GM12892 (cell line): ENCODE results near the gene PRDX5.

Experiments used
- DNase-seq: peaks from one replicate; pipeline ENCODE4 v3.0.0; 2011; ENCODE audit not compliant: insufficient read length
- FAIRE-seq: peaks from 2 replicates; lab custom pipeline; 2011; peaks lifted over from hg19 to GRCh38; lab: Jason Lieb, UNC
- POLR2A ChIP-seq: IDR thresholded peaks from 2 replicates; pipeline ENCODE4 v1.6.1; 2011; ENCODE audit warnings: low read depth, low read length, control low read depth
- POLR2AphosphoS5 ChIP-seq: IDR thresholded peaks from 2 replicates; pipeline ENCODE4 v1.6.1; 2011; ENCODE audit warnings: low read depth, low read length, control low read depth
- TAF1 ChIP-seq: IDR thresholded peaks from 2 replicates; pipeline ENCODE4 v1.6.1; 2011; ENCODE audit warnings: low read depth, mild to moderate bottlenecking, control low read depth, low read length, borderline replicate concordance

The PRDX5 gene

GRCh38 chr11:64291262-64291751 lies 26.6 kb upstream of the PRDX5 start, which contains the start of gene KCNK4:
Gene KCNK4 (plus strand): TSS chr11:64291302. CDS start chr11:64293019, 1,717 bp downstream.
- TF ChIP-seq TAF1 (no peak), POLR2A (no peak), POLR2AphosphoS5 (no peak)
- FAIRE-seq (no peak), DNase-seq (no peak)

DNA sequence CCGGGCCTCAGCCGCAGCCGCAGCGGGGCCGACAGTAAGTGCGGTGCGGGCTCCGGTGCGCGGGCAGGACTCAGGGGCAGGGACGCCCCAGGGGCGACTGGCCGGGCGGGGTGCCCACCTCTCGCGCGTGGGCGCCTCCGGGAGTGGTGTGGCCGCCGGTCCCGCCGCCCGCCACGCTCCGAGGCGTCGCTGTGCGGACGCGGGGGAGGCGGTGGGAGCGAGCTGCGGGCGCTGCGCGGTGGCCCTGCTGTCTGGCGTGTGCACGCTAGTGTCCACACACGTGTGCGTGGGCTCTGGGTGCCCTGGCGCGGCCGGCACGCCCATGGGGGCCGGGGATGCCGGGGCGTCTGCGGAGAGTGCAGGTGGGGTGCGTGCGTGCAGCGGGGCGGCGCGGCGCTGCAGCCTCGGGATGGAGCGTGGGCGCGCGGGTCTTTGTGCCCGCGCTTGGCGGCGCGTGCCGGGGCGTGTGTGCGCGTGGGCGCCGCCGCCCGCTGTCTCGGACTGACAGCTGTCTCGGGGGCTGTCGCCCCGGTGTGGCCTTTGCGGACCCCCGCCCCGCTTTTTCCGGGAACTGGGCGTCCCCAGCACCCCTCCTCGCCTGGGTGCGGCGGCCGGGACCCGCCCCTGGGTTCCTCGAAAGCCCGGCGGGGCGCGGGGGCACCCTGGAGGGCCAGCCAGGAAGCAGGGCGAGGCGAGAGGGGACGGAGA lies 26.0 kb upstream of the PRDX5 start:
- FAIRE-seq (no peak), DNase-seq (no peak)
- TF ChIP-seq POLR2A: no peak
- TF ChIP-seq TAF1: no peak

DNA sequence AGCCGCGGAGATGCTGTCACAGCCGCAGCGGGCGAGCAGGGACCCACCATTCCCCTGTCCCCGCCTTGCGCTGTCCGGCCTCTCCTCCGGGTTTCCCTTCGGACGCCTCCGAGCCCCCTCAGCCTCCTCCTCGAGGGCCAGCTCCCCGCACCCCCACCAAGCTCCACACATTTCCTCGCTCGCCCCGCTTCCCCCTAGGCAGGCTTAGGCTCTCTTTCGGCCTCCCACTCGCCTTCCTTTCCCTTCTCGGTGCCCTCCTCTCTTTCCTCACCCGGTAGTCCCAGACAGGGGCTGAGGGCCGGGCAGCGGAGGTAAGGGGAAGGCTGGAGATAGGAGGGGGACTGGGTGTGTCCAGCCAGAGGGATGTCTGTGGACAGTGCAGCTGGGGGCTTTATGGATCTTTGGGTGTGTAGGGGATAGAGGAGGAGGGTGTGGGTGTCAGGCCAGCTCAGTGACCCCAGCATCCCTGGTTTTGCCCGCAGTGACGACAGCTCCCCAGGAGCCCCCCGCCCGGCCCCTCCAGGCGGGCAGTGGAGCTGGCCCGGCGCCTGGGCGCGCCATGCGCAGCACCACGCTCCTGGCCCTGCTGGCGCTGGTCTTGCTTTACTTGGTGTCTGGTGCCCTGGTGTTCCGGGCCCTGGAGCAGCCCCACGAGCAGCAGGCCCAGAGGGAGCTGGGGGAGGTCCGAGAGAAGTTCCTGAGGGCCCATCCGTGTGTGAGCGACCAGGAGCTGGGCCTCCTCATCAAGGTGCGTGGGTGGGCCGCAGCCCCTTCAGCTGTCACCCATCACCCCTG lies 25.3 kb upstream of the PRDX5 start:
- no peak for TF ChIP-seq TAF1
- no peak for TF ChIP-seq POLR2A
- no peak for TF ChIP-seq POLR2AphosphoS5
- FAIRE-seq (no peak), DNase-seq (no peak)

DNA sequence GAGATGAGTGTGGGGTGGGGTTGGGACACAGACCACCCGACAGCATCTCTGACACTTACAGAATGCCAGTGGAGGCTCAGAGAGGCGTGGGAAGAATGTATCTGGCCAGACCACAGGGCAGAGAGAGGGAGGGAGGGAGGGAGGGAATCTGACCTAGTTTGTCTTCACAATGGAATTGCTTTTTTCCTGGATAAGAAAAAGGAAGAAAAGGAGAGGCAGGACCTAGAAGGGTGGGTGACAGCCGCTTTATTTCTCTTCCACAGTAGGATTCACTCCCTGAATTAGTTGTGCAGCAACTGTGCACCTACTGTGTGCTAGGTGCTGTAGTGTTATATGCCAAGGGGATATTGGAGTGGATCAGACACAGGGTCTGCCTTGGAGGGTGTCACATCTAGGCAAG lies 23.1 kb upstream of the PRDX5 start:
- FAIRE-seq: no peak
- no peak for DNase-seq
- no peak for TF ChIP-seq POLR2A
- no peak for TF ChIP-seq POLR2AphosphoS5
- no peak for TF ChIP-seq TAF1

GRCh38 chr11:64295760-64296159 lies 22.2 kb upstream of the PRDX5 start:
- FAIRE-seq (no peak), DNase-seq (no peak)
- TF ChIP-seq TAF1: no peak

DNA sequence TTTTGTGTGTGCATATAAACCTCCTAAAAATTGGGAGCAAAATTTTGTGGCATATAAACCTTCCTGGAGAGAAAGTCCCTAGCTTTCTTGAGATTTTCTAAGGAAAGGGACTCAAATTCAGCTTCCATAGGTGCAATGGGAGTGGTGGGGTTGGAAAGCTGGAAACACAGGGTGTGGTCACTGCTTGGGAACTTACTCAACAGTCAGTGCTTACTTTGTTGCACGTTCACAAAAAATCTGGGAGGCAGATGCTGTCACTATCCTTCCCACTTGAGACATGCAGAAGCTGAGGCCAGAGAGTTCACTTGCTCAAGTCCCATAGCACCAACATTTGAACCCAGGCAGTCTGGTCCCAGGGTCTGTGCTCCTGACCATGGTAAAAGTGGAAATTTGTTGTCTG lies 21.7 kb upstream of the PRDX5 start:
- no peak for TF ChIP-seq POLR2AphosphoS5
- TF ChIP-seq POLR2A: no peak
- TF ChIP-seq TAF1: no peak
- no peak for FAIRE-seq
- DNase-seq: no peak

DNA sequence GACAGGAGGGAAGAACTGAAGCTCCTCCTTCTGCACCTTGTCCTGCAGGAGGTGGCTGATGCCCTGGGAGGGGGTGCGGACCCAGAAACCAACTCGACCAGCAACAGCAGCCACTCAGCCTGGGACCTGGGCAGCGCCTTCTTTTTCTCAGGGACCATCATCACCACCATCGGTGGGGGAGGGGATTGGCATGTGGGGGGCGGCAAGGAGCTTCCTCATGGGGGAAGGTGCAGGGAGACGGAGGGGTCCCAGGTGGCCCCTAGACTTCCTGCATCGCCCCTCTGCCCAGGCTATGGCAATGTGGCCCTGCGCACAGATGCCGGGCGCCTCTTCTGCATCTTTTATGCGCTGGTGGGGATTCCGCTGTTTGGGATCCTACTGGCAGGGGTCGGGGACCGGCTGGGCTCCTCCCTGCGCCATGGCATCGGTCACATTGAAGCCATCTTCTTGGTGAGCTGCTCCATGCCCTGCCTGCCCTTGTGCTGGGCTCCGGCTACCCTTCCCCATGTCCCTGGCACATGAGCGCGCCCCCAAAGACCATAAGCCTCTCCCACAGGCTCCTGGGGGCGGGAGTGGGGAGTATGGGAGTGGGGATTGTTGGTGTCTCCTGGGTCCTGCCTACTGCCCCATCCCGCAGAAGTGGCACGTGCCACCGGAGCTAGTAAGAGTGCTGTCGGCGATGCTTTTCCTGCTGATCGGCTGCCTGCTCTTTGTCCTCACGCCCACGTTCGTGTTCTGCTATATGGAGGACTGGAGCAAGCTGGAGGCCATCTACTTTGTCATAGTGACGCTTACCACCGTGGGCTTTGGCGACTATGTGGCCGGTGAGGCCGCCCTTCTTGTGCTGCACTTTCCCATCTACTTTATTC lies 20.9 kb upstream of the PRDX5 start:
- TF ChIP-seq POLR2A (no peak), TAF1 (no peak), POLR2AphosphoS5 (no peak)
- no peak for FAIRE-seq
- no peak for DNase-seq

- FAIRE-seq (no peak), DNase-seq (no peak)
- TF ChIP-seq POLR2A: no peak
- TF ChIP-seq TAF1: no peak
- no peak for TF ChIP-seq POLR2AphosphoS5
Measured at GRCh38 chr11:64297699-64298358, 20.1 kb upstream of the PRDX5 start.

DNA sequence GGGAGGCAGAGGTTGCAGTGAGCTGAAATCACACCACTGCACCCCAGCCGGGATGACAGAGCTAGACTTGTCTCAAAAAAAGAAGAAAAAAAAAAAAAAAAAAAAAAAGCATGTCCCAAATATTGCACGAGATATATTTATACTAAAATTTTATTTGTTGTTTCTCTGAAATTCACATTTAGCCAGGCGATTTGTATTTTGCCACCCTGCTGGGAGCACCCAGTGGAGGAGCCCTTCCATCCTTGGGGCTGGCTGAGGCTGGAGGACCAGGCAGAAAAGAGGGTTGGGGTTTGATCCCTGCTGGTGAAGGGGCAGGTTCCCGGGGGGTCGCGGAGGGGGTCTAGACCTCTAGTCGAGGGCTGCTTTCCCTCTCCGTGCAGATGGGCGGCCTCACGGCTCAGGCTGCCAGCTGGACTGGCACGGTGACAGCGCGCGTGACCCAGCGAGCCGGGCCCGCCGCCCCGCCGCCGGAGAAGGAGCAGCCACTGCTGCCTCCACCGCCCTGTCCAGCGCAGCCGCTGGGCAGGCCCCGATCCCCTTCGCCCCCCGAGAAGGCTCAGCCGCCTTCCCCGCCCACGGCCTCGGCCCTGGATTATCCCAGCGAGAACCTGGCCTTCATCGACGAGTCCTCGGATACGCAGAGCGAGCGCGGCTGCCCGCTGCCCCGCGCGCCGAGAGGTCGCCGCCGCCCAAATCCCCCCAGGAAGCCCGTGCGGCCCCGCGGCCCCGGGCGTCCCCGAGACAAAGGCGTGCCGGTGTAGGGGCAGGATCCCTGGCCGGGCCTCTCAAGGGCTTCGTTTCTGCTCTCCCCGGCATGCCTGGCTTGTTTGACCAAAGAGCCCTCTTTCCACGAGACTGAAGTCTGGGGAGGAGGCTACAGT lies 18.7 kb upstream of the PRDX5 start:
- DNase-seq (no peak), FAIRE-seq (no peak)
- no peak for TF ChIP-seq POLR2AphosphoS5
- TF ChIP-seq TAF1: no peak
- no peak for TF ChIP-seq POLR2A

- FAIRE-seq: no peak
- no peak for DNase-seq
- TF ChIP-seq POLR2A (no peak), POLR2AphosphoS5 (no peak)
Measured at GRCh38 chr11:64299847-64300648, 17.9 kb upstream of the PRDX5 start, which contains the start of gene CATSPERZ. Gene CATSPERZ (plus strand): TSS chr11:64300358. CDS start chr11:64300411, 53 bp downstream.
